Stomach (tissue), 4 donors: ENCODE results near the gene TAOK1.

Experiments
- EP300 ChIP-seq: sonication (generic); formaldehyde crosslinking; IDR thresholded peaks from one replicate; pipeline ENCODE4 v1.6.1; 2017; ENCODE audit warnings: antibody characterized with exemption
- POLR2A ChIP-seq, 4 donors: fragments of 450-650 bp; IDR thresholded peaks; one replicate each; pipeline ENCODE4 v1.6.1; 2016; ENCODE audit warnings: antibody characterized with exemption in 4 of 4, control low read depth in 2 of 4, mild to moderate bottlenecking in 1 of 4, moderate library complexity in 1 of 4
- TF ChIP-seq, protein P1 (sequence below), 7 experiments: fragments of 450-650 bp in 4 of 7; fragments of 200-600 bp in 3 of 7; sonication (generic) in 3 of 7; IDR thresholded peaks; one replicate each; pipeline ENCODE4 v1.5.1; 2016 to 2019; ENCODE audit warnings: antibody characterized with exemption in 7 of 7, control low read depth in 2 of 7, mild to moderate bottlenecking in 1 of 7

DNA sequence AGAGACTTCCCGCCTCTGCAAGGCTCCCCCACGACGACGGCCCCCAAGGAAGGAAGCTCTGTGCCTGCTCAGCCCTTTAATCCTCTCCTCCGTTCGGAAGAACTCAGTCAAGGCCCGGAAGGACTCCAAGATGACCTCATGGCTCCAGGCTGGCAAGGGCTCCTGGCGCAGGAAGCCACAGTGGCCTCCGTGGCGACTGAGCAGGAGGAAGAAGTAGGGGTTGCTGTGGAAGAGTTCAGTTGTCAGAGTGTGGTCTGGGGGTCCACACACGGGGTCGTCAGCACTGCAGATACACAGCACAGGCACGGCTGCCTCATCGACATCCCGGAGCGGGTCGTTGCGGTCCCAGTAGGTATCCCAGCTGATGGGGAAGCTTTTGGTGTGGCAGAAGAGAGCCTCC, 172.5 kb downstream of the TAOK1 start:
- TF ChIP-seq, protein P1, sequence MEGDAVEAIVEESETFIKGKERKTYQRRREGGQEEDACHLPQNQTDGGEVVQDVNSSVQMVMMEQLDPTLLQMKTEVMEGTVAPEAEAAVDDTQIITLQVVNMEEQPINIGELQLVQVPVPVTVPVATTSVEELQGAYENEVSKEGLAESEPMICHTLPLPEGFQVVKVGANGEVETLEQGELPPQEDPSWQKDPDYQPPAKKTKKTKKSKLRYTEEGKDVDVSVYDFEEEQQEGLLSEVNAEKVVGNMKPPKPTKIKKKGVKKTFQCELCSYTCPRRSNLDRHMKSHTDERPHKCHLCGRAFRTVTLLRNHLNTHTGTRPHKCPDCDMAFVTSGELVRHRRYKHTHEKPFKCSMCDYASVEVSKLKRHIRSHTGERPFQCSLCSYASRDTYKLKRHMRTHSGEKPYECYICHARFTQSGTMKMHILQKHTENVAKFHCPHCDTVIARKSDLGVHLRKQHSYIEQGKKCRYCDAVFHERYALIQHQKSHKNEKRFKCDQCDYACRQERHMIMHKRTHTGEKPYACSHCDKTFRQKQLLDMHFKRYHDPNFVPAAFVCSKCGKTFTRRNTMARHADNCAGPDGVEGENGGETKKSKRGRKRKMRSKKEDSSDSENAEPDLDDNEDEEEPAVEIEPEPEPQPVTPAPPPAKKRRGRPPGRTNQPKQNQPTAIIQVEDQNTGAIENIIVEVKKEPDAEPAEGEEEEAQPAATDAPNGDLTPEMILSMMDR (IDR thresholded peaks at IDR 0.05): no peak
- no peak for TF ChIP-seq POLR2A (IDR thresholded peaks at IDR 0.05)
- TF ChIP-seq EP300: no peak
